B cell (primary cell): ENCODE results near the gene KCNJ4. TPM values are rescaled to one million over a fixed set of nuclear protein-coding genes. Genes with fewer than 3 reads are reported as not detected.

ENCODE experiments used
- ATAC-seq: fragments of 200-7000 bp; cut with Tn5 transposase; one replicate; pipeline ENCODE4 v1.10.0; 2021; ENCODE audit warnings: low read depth, mild to moderate bottlenecking, moderate number of reproducible peaks, moderate library complexity
- CTCF ChIA-PET: fragments of 350-600 bp; sonication (Branson Sonifier 250); formaldehyde crosslinking; loops from one replicate; lab custom pipeline; 2021; ENCODE audit warnings: antibody characterized with exemption, inconsistent platforms; lab: Charles Lee
- POLR2A ChIA-PET: fragments of 350-600 bp; sonication (Branson Sonifier 250); formaldehyde crosslinking; loops from one replicate; lab custom pipeline; 2021; ENCODE audit warnings: antibody characterized with exemption; lab: Charles Lee
- DNase-seq: peaks from one replicate; pipeline ENCODE4 v3.0.0; 2013
- H2AFZ ChIP-seq: 2 replicates; pipeline ENCODE4 v1.6.1; 2012; ENCODE audit warnings: mild to moderate bottlenecking, low read depth, low read length; ENCODE audit not compliant: insufficient read depth, poor library complexity, severe bottlenecking
- H3K27ac ChIP-seq, 2 donors: 1 replicate in 1 of 2; 2 replicates in 1 of 2; pipeline ENCODE4 v1.5.1; 2012 to 2013; ENCODE audit warnings: low read length in 2 of 2, mild to moderate bottlenecking in 2 of 2, moderate library complexity in 1 of 2
- H3K27me3 ChIP-seq, 4 experiments: fragments of 200-600 bp in 1 of 4; sonication (generic) in 1 of 4; replicated peaks in 1 of 4; 1 replicate in 2 of 4; 2 replicates in 2 of 4; pipeline versions ENCODE4 v1.6.1 to v1.7.0; 2013 to 2016; ENCODE audit warnings: low read length in 3 of 4, mild to moderate bottlenecking in 2 of 4, mixed read lengths in 1 of 4, moderate library complexity in 1 of 4; ENCODE audit not compliant: insufficient read depth in 4 of 4, control insufficient read depth in 3 of 4; ENCODE audit errors: control extremely low read depth in 1 of 4
- H3K36me3 ChIP-seq, 2 experiments: replicated peaks in 1 of 2; 1 replicate in 1 of 2; 2 replicates in 1 of 2; pipeline versions ENCODE4 v1.6.1 to v1.7.1; 2013; ENCODE audit warnings: low read length in 1 of 2; ENCODE audit not compliant: insufficient read depth in 2 of 2, control insufficient read depth in 1 of 2; ENCODE audit errors: control extremely low read depth in 1 of 2, extremely low read depth in 1 of 2
- H3K4me1 ChIP-seq, 2 donors: fragments of 200-600 bp in 1 of 2; sonication (generic) in 1 of 2; 1 replicate in 1 of 2; 2 replicates in 1 of 2; pipeline versions ENCODE4 v1.5.1 to v1.6.1; 2013 to 2017; ENCODE audit warnings: low read length in 2 of 2; ENCODE audit not compliant: control insufficient read depth in 2 of 2, insufficient read depth in 2 of 2
- H3K4me2 ChIP-seq: replicated peaks from 2 replicates; pipeline ENCODE3; 2012; ENCODE audit warnings: mild to moderate bottlenecking, low read depth, low read length; ENCODE audit not compliant: poor library complexity, severe bottlenecking
- H3K4me3 ChIP-seq, 5 experiments: fragments of 200-600 bp in 1 of 5; sonication (generic) in 1 of 5; 1 replicate in 3 of 5; 2 replicates in 2 of 5; pipeline versions ENCODE4 v1.5.1 to v1.7.0; 2011 to 2016; ENCODE audit warnings: low read length in 4 of 5, mild to moderate bottlenecking in 4 of 5, low read depth in 2 of 5, control low read depth in 1 of 5, moderate library complexity in 1 of 5; ENCODE audit not compliant: insufficient read depth in 1 of 5; ENCODE audit errors: control extremely low read depth in 1 of 5, extremely low read depth in 1 of 5
- H3K79me2 ChIP-seq: fragments of 200-600 bp; sonication (generic); one replicate; pipeline ENCODE4 v1.6.0; 2016; ENCODE audit warnings: low read length; ENCODE audit not compliant: control insufficient read depth, insufficient read depth
- H3K9ac ChIP-seq: fragments of 200-600 bp; sonication (generic); 2 replicates; pipeline ENCODE4 v1.6.1; 2017; ENCODE audit warnings: mild to moderate bottlenecking, low read length, moderate library complexity
- H3K9me3 ChIP-seq, 3 donors: one replicate each; pipeline versions ENCODE4 v1.6.1 to v1.7.1; 2013; ENCODE audit warnings: low read length in 2 of 3; ENCODE audit not compliant: control insufficient read depth in 2 of 3, insufficient read depth in 1 of 3; ENCODE audit errors: control extremely low read depth in 1 of 3
- H4K20me1 ChIP-seq: 2 replicates; pipeline ENCODE4 v1.6.0; 2012; ENCODE audit warnings: mild to moderate bottlenecking, low read length; ENCODE audit not compliant: insufficient read depth, control insufficient read depth, poor library complexity, severe bottlenecking
- H3K27ac Mint-ChIP-seq: one replicate; pipeline ENCODE4 v1.8.0; 2021; ENCODE audit warnings: mixed read lengths
- H3K27me3 Mint-ChIP-seq: one replicate; pipeline ENCODE4 v1.8.0; 2021; ENCODE audit warnings: mixed read lengths
- H3K4me1 Mint-ChIP-seq: one replicate; pipeline ENCODE4 v1.8.0; 2021; ENCODE audit warnings: mixed read lengths
- H3K4me3 Mint-ChIP-seq: one replicate; pipeline ENCODE4 v1.8.0; 2021; ENCODE audit warnings: mixed read lengths
- H3K9me3 Mint-ChIP-seq: one replicate; pipeline ENCODE4 v1.8.0; 2022; ENCODE audit warnings: mixed read lengths; ENCODE audit not compliant: insufficient read depth
- CTCF ChIP-seq: fragments of 200-600 bp; IDR thresholded peaks from one replicate; pipeline ENCODE4 v1.8.0; 2022; ENCODE audit warnings: antibody characterized with exemption, mild to moderate bottlenecking
- EZH2 ChIP-seq: IDR thresholded peaks from 2 replicates; pipeline ENCODE4 v1.6.1; 2012; ENCODE audit warnings: borderline replicate concordance, low read depth, mild to moderate bottlenecking, moderate library complexity, low read length; ENCODE audit not compliant: insufficient read depth, poor library complexity, severe bottlenecking
- WGBS: methylation state at CpG from one replicate; pipeline ENCODE4 v1.1.5; 2013; ENCODE audit warnings: missing lambda C conversion rate; ENCODE audit not compliant: insufficient coverage; 5-methylcytosine and 5-hydroxymethylcytosine counted together
- intact Hi-C: fragments of 100-400 bp; cut with micrococcal nuclease; formaldehyde crosslinking; loops from one replicate; pipeline ENCODE4 v1.10.0; 2022
- polyA plus RNA-seq: library from polyadenylated mRNA; depleted of rRNA; stranded (reverse); fragments of >200 nt; gene quantifications from 2 replicates; pipeline ENCODE4 v1.2.3, GENCODE V29; 2012
- total RNA-seq, 2 donors: library from RNA; stranded (reverse); fragments of 120-200 nt in 1 of 2; gene quantifications; 1 replicate in 1 of 2; 2 replicates in 1 of 2; pipeline versions ENCODE4 v1.2.3 to v1.2.4, GENCODE V29; 2013 to 2022

KCNJ4 gene
- total and polyA plus RNA-seq, 2 donors (not counting 1 experiment from before 2014, with no cell fraction given): not detected

GRCh38 chr22:38467904-38468442 is 13.0 kb upstream of the KCNJ4 start, which contains the start of gene KDELR3:
TSS of gene KDELR3 (plus strand) at chr22:38468096. CDS start at chr22:38468234, 138 bp downstream.
- Histone ChIP-seq H3K79me2 (no peaks in the 10 kb centered on the region), H3K4me1 (peaks cover 10 to 15% of the 10 kb centered on the region in 2 donors), H3K27ac (no peak within 1 kb of the TSS), H3K27me3 (peaks cover 0 to 51% (median 25%) of the 10 kb centered on the region in 4 experiments), H3K9ac (peak within 1 kb of the TSS; percentile 47), H3K36me3 (no peaks in the 10 kb centered on the region), H3K9me3 (peaks cover 0 to 11% (median 0%) of the 10 kb centered on the region in 3 donors), H2AFZ (peak within 1 kb of the TSS; percentile 65), H3K4me2 (peak within 1 kb of the TSS; percentile 79), H4K20me1 (no peaks in the 10 kb centered on the region), H3K4me3 (peak within 1 kb of the TSS in 3 of 5 experiments; percentile 34 to 62 (median 38))
- 2% methylated on average over 53 of the region's 53 CpGs for WGBS
- Mint-ChIP-seq H3K9me3 (no peaks in the 10 kb centered on the region), H3K27ac (peak within 1 kb of the TSS; percentile 6), H3K4me3 (peak within 1 kb of the TSS; percentile 81), H3K27me3 (peaks cover 37% of the 10 kb centered on the region), H3K4me1 (peaks cover 12% of the 10 kb centered on the region)
- peak; percentile 59 for DNase-seq
- intact Hi-C loops: no loop called here
- CTCF ChIA-PET: no interaction called here
- POLR2A ChIA-PET: no interaction called here
- ATAC-seq: peak; percentile 76
- TF ChIP-seq EZH2: no peak
- TF ChIP-seq CTCF: no peak

- DNase-seq (no peak), ATAC-seq (no peak)
- ChIA-PET CTCF (no interaction called here), POLR2A (no interaction called here)
- H3K9me3 Mint-ChIP-seq: no peaks in the 10 kb centered on the region
- Histone ChIP-seq H4K20me1 (no peaks in the 10 kb centered on the region), H3K4me2 (peak overlapping the region; percentile 79), H3K9ac (peak overlapping the region; percentile 47), H3K9me3 (peaks cover 0 to 11% (median 0%) of the 10 kb centered on the region in 3 donors), H2AFZ (peak overlapping the region; percentile 65), H3K4me3 (peak overlapping the region in 3 of 5 experiments; percentile 29 to 62 (median 38)), H3K79me2 (no peaks in the 10 kb centered on the region), H3K36me3 (no peaks in the 10 kb centered on the region), H3K4me1 (peaks cover 10 to 15% of the 10 kb centered on the region in 2 donors), H3K27me3 (peaks cover 0 to 52% (median 26%) of the 10 kb centered on the region in 4 experiments), H3K27ac (no peak overlapping the region)
- WGBS: 24% methylated on average over 19 of the region's 20 CpGs
- intact Hi-C loops: no loop called here
- peak overlapping the region; percentile 6 for H3K27ac Mint-ChIP-seq
- peaks cover 39% of the 10 kb centered on the region for H3K27me3 Mint-ChIP-seq
- H3K4me3 Mint-ChIP-seq: peak overlapping the region; percentile 70
- TF ChIP-seq EZH2: no peak
- TF ChIP-seq CTCF: no peak
- H3K4me1 Mint-ChIP-seq: peaks cover 12% of the 10 kb centered on the region
Measured at GRCh38 chr22:38467438-38467903, 12.5 kb upstream of the KCNJ4 start.
